B cell (primary cell): ENCODE results near the gene PHACTR3. TPM values are rescaled to one million over a fixed set of nuclear protein-coding genes. Genes with fewer than 3 reads are reported as not detected.

Experiments
- ATAC-seq: fragments of 200-7000 bp; cut with Tn5 transposase; one replicate; pipeline ENCODE4 v1.10.0; 2021; ENCODE audit warnings: low read depth, mild to moderate bottlenecking, moderate number of reproducible peaks, moderate library complexity
- CTCF ChIA-PET: fragments of 350-600 bp; sonication (Branson Sonifier 250); formaldehyde crosslinking; loops from one replicate; lab custom pipeline; 2021; ENCODE audit warnings: antibody characterized with exemption, inconsistent platforms; lab: Charles Lee
- POLR2A ChIA-PET: fragments of 350-600 bp; sonication (Branson Sonifier 250); formaldehyde crosslinking; loops from one replicate; lab custom pipeline; 2021; ENCODE audit warnings: antibody characterized with exemption; lab: Charles Lee
- DNase-seq: peaks from one replicate; pipeline ENCODE4 v3.0.0; 2013
- H2AFZ ChIP-seq: 2 replicates; pipeline ENCODE4 v1.6.1; 2012; ENCODE audit warnings: mild to moderate bottlenecking, low read depth, low read length; ENCODE audit not compliant: insufficient read depth, poor library complexity, severe bottlenecking
- H3K27ac ChIP-seq, 2 donors: 1 replicate in 1 of 2; 2 replicates in 1 of 2; pipeline ENCODE4 v1.5.1; 2012 to 2013; ENCODE audit warnings: low read length in 2 of 2, mild to moderate bottlenecking in 2 of 2, moderate library complexity in 1 of 2
- H3K27me3 ChIP-seq, 4 experiments: fragments of 200-600 bp in 1 of 4; sonication (generic) in 1 of 4; replicated peaks in 1 of 4; 1 replicate in 2 of 4; 2 replicates in 2 of 4; pipeline versions ENCODE4 v1.6.1 to v1.7.0; 2013 to 2016; ENCODE audit warnings: low read length in 3 of 4, mild to moderate bottlenecking in 2 of 4, mixed read lengths in 1 of 4, moderate library complexity in 1 of 4; ENCODE audit not compliant: insufficient read depth in 4 of 4, control insufficient read depth in 3 of 4; ENCODE audit errors: control extremely low read depth in 1 of 4
- H3K36me3 ChIP-seq, 2 experiments: replicated peaks in 1 of 2; 1 replicate in 1 of 2; 2 replicates in 1 of 2; pipeline versions ENCODE4 v1.6.1 to v1.7.1; 2013; ENCODE audit warnings: low read length in 1 of 2; ENCODE audit not compliant: insufficient read depth in 2 of 2, control insufficient read depth in 1 of 2; ENCODE audit errors: control extremely low read depth in 1 of 2, extremely low read depth in 1 of 2
- H3K4me1 ChIP-seq, 2 donors: fragments of 200-600 bp in 1 of 2; sonication (generic) in 1 of 2; 1 replicate in 1 of 2; 2 replicates in 1 of 2; pipeline versions ENCODE4 v1.5.1 to v1.6.1; 2013 to 2017; ENCODE audit warnings: low read length in 2 of 2; ENCODE audit not compliant: control insufficient read depth in 2 of 2, insufficient read depth in 2 of 2
- H3K4me2 ChIP-seq: replicated peaks from 2 replicates; pipeline ENCODE3; 2012; ENCODE audit warnings: mild to moderate bottlenecking, low read depth, low read length; ENCODE audit not compliant: poor library complexity, severe bottlenecking
- H3K4me3 ChIP-seq, 5 experiments: fragments of 200-600 bp in 1 of 5; sonication (generic) in 1 of 5; 1 replicate in 3 of 5; 2 replicates in 2 of 5; pipeline versions ENCODE4 v1.5.1 to v1.7.0; 2011 to 2016; ENCODE audit warnings: low read length in 4 of 5, mild to moderate bottlenecking in 4 of 5, low read depth in 2 of 5, control low read depth in 1 of 5, moderate library complexity in 1 of 5; ENCODE audit not compliant: insufficient read depth in 1 of 5; ENCODE audit errors: control extremely low read depth in 1 of 5, extremely low read depth in 1 of 5
- H3K79me2 ChIP-seq: fragments of 200-600 bp; sonication (generic); one replicate; pipeline ENCODE4 v1.6.0; 2016; ENCODE audit warnings: low read length; ENCODE audit not compliant: control insufficient read depth, insufficient read depth
- H3K9ac ChIP-seq: fragments of 200-600 bp; sonication (generic); 2 replicates; pipeline ENCODE4 v1.6.1; 2017; ENCODE audit warnings: mild to moderate bottlenecking, low read length, moderate library complexity
- H3K9me3 ChIP-seq, 3 donors: one replicate each; pipeline versions ENCODE4 v1.6.1 to v1.7.1; 2013; ENCODE audit warnings: low read length in 2 of 3; ENCODE audit not compliant: control insufficient read depth in 2 of 3, insufficient read depth in 1 of 3; ENCODE audit errors: control extremely low read depth in 1 of 3
- H4K20me1 ChIP-seq: 2 replicates; pipeline ENCODE4 v1.6.0; 2012; ENCODE audit warnings: mild to moderate bottlenecking, low read length; ENCODE audit not compliant: insufficient read depth, control insufficient read depth, poor library complexity, severe bottlenecking
- H3K27ac Mint-ChIP-seq: one replicate; pipeline ENCODE4 v1.8.0; 2021; ENCODE audit warnings: mixed read lengths
- H3K27me3 Mint-ChIP-seq: one replicate; pipeline ENCODE4 v1.8.0; 2021; ENCODE audit warnings: mixed read lengths
- H3K4me1 Mint-ChIP-seq: one replicate; pipeline ENCODE4 v1.8.0; 2021; ENCODE audit warnings: mixed read lengths
- H3K4me3 Mint-ChIP-seq: one replicate; pipeline ENCODE4 v1.8.0; 2021; ENCODE audit warnings: mixed read lengths
- H3K9me3 Mint-ChIP-seq: one replicate; pipeline ENCODE4 v1.8.0; 2022; ENCODE audit warnings: mixed read lengths; ENCODE audit not compliant: insufficient read depth
- EZH2 ChIP-seq: IDR thresholded peaks from 2 replicates; pipeline ENCODE4 v1.6.1; 2012; ENCODE audit warnings: borderline replicate concordance, low read depth, mild to moderate bottlenecking, moderate library complexity, low read length; ENCODE audit not compliant: insufficient read depth, poor library complexity, severe bottlenecking
- WGBS: methylation state at CpG from one replicate; pipeline ENCODE4 v1.1.5; 2013; ENCODE audit warnings: missing lambda C conversion rate; ENCODE audit not compliant: insufficient coverage; 5-methylcytosine and 5-hydroxymethylcytosine counted together
- intact Hi-C: fragments of 100-400 bp; cut with micrococcal nuclease; formaldehyde crosslinking; loops from one replicate; pipeline ENCODE4 v1.10.0; 2022
- polyA plus RNA-seq: library from polyadenylated mRNA; depleted of rRNA; stranded (reverse); fragments of >200 nt; gene quantifications from 2 replicates; pipeline ENCODE4 v1.2.3, GENCODE V29; 2012
- total RNA-seq, 2 donors: library from RNA; stranded (reverse); fragments of 120-200 nt in 1 of 2; gene quantifications; 1 replicate in 1 of 2; 2 replicates in 1 of 2; pipeline versions ENCODE4 v1.2.3 to v1.2.4, GENCODE V29; 2013 to 2022
- TF ChIP-seq, protein P1 (sequence below): fragments of 200-600 bp; IDR thresholded peaks from one replicate; pipeline ENCODE4 v1.8.0; 2022; ENCODE audit warnings: antibody characterized with exemption, mild to moderate bottlenecking

The PHACTR3 gene
- total and polyA plus RNA-seq, 2 donors (not counting 1 experiment from before 2014, with no cell fraction given) = not detected

- intact Hi-C loops = no loop called here
- H3K9ac ChIP-seq = no peak overlapping the region
- ChIA-PET POLR2A (no interaction called here), CTCF (no interaction called here)
- H3K27ac ChIP-seq = no peak overlapping the region
- Mint-ChIP-seq H3K4me3 (no peak overlapping the region), H3K9me3 (peaks cover 14% of the 10 kb centered on the region), H3K27ac (no peak overlapping the region), H3K27me3 (peaks cover 25% of the 10 kb centered on the region), H3K4me1 (no peaks in the 10 kb centered on the region)
- TF ChIP-seq EZH2 = no peak
- TF ChIP-seq, protein P1, sequence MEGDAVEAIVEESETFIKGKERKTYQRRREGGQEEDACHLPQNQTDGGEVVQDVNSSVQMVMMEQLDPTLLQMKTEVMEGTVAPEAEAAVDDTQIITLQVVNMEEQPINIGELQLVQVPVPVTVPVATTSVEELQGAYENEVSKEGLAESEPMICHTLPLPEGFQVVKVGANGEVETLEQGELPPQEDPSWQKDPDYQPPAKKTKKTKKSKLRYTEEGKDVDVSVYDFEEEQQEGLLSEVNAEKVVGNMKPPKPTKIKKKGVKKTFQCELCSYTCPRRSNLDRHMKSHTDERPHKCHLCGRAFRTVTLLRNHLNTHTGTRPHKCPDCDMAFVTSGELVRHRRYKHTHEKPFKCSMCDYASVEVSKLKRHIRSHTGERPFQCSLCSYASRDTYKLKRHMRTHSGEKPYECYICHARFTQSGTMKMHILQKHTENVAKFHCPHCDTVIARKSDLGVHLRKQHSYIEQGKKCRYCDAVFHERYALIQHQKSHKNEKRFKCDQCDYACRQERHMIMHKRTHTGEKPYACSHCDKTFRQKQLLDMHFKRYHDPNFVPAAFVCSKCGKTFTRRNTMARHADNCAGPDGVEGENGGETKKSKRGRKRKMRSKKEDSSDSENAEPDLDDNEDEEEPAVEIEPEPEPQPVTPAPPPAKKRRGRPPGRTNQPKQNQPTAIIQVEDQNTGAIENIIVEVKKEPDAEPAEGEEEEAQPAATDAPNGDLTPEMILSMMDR = no peak
- H3K79me2 ChIP-seq = no peaks in the 10 kb centered on the region
- H3K4me1 ChIP-seq = no peaks in the 10 kb centered on the region
- H3K36me3 ChIP-seq = no peaks in the 10 kb centered on the region
- WGBS = no CpG with 5 or more reads among the region's 1 CpG
- H3K27me3 ChIP-seq = peaks cover 0 to 3% (median 0%) of the 10 kb centered on the region in 4 experiments
- H3K4me2 ChIP-seq = no peak overlapping the region
- peaks cover 2 to 7% (median 2%) of the 10 kb centered on the region in 3 donors for H3K9me3 ChIP-seq
- no peaks in the 10 kb centered on the region for H4K20me1 ChIP-seq
- DNase-seq (no peak), ATAC-seq (no peak)
- no peak overlapping the region for H2AFZ ChIP-seq
- H3K4me3 ChIP-seq = no peak overlapping the region
Measured at GRCh38 chr20:59790346-59790745, 186.0 kb downstream of the PHACTR3 start.

DNA sequence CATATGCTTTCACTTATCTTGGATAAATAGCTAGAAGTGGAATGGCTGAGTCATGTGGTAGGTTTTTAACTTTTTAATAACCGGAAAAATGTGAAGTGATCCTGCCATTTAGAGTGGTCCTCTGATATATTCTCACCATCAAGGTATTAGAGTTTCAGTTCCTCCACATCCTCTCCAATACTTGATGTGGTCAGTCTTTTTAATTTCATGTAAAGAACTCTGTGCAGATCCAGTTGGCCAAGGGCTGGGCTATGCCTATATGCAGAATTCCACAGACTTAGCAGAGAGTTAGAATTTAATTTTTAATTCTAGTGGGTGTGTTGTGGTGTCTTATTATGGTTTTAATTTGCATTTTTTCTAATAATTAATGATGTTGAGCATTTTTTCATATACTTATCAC is 188.0 kb downstream of the PHACTR3 start:
- CTCF ChIA-PET = no interaction called here
- TF ChIP-seq EZH2 = no peak
- TF ChIP-seq, protein P1 = no peak

More for the DNA sequence above, 188.0 kb downstream of the PHACTR3 start:
- H3K4me3 Mint-ChIP-seq = no peak overlapping the region
- Histone ChIP-seq H3K4me1 (no peaks in the 10 kb centered on the region), H3K27ac (no peak overlapping the region), H3K9me3 (peaks cover 2 to 9% (median 5%) of the 10 kb centered on the region in 3 donors), H3K4me3 (no peak overlapping the region), H3K36me3 (no peaks in the 10 kb centered on the region), H3K79me2 (no peaks in the 10 kb centered on the region), H3K9ac (no peak overlapping the region), H4K20me1 (no peaks in the 10 kb centered on the region), H2AFZ (no peak overlapping the region), H3K4me2 (no peak overlapping the region), H3K27me3 (peaks cover 0 to 3% (median 0%) of the 10 kb centered on the region in 4 experiments)
- intact Hi-C loops = no loop called here
- DNase-seq (no peak), ATAC-seq (no peak)
- H3K4me1 Mint-ChIP-seq = no peaks in the 10 kb centered on the region
- H3K27ac Mint-ChIP-seq = no peak overlapping the region
- WGBS = no CpG with 5 or more reads among the region's 1 CpG
- peaks cover 18% of the 10 kb centered on the region for H3K9me3 Mint-ChIP-seq
- POLR2A ChIA-PET = no interaction called here
- H3K27me3 Mint-ChIP-seq = peaks cover 19% of the 10 kb centered on the region
